IPS-NIHi7 (cell line): Measurements from ENCODE around the gene CCDC8.
"Not testable (repeated sequence)": the region's sequence is repeated elsewhere in the genome, so short reads cannot be mapped to it uniquely, and the experiment has no call there.

Experiments used
- DNase-seq: peaks from one replicate; pipeline ENCODE4 v3.0.0; 2012; ENCODE audit warnings: mixed read lengths; ENCODE audit errors: extremely low spot score

The CCDC8 gene, protein sequence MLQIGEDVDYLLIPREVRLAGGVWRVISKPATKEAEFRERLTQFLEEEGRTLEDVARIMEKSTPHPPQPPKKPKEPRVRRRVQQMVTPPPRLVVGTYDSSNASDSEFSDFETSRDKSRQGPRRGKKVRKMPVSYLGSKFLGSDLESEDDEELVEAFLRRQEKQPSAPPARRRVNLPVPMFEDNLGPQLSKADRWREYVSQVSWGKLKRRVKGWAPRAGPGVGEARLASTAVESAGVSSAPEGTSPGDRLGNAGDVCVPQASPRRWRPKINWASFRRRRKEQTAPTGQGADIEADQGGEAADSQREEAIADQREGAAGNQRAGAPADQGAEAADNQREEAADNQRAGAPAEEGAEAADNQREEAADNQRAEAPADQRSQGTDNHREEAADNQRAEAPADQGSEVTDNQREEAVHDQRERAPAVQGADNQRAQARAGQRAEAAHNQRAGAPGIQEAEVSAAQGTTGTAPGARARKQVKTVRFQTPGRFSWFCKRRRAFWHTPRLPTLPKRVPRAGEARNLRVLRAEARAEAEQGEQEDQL

DNA sequence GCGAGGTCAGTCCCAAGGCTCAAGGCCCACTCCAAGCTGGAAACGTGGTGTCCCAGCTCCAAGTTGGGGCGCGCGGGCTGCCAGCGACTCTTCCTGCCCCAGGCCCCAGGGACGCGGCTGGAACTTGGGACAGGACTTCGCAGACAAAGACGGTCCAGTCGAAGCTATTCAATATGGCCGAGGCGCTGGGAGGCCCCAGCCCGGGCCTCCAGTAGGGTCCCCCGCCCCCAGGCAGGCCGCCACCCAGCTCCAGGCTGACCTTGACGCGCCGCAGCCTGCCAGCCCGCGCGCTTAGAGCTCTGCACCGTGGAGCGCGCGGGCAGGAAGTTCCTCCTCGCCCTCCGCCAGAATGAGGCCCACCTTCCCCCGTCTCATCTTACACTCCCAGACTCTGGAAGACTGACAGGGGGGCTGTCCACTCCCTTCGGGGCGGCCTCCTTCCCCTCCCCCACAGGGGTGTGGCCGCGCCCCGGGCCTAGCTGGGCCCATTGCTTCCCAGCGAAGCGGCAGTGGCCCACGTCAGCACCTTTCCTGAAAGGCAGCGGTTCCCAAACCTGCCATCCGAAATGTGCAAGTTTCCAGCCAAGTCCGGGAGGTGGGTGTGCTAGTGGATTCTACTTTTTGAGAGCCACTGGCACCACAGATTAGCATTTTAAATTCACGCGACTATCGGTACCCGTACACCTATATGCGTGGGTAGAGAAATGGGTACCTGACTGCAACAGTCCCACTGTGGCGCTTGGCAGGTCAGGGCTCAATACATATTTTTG lies at the start of gene CCDC8:
Gene CCDC8 (minus strand): TSS at position 303 of the 770 bp plus-strand sequence. CDS start 754 bp downstream, outside the sequence.
- DNase-seq = peak; percentile 90

DNA sequence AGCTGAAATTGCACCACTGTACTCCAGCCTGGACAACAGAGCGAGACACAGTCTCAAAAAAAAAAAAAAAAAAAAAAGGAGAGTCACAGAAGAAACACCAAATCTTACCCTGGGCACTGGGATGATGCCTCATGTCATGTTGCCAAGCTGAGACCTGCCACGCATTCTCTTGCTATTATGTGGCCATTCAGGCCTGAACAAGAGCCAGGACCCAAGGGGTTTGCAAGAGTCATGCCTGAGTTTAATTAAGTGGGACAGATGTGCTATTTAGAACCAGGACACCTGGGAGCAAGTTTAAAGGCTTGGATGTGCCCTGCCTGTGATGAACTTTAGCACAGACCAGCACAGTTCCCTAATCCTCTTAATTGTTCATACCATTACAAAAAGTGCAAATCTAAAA lies 48.2 kb upstream of the CCDC8 start:
- no peak for DNase-seq

DNA sequence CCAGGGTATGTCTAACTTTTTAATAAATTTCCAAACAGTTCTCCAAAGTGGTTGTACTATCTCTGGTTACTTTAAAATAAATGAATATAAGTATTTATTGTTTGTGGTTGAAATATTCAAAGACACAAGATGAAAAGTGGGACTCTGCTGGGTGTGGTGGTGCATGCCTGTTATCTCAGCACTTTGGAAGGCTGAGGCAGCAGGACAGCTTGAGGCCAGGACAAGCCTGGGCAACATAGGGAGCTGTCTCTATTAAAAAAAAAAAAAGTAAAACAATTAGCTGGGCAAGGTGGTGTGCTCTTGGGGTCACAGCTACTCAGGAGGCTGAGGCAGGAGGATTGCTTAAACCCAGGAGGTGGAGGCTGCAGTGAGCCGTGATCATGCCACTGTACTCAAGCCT lies 47.6 kb upstream of the CCDC8 start:
- no peak for DNase-seq

DNA sequence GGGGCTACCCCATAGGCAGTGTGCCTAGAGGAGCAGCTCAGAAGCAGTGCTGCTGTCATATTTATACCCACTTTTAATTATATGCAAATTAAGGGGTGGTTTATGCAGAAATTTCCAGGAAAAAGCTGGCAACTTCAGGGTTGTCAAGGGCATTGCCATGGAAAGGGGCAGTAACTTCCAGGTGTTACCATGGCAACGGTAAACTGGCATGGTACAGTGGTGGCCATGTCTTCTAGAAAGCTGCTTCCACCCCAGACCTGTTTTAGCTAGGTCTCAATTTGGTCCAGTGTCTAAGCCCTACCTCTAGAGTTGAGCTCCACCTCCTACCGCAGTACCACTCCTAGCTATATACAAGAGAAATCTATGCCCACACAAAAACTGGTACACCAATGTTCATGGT lies 46.7 kb upstream of the CCDC8 start:
- DNase-seq = no peak

DNA sequence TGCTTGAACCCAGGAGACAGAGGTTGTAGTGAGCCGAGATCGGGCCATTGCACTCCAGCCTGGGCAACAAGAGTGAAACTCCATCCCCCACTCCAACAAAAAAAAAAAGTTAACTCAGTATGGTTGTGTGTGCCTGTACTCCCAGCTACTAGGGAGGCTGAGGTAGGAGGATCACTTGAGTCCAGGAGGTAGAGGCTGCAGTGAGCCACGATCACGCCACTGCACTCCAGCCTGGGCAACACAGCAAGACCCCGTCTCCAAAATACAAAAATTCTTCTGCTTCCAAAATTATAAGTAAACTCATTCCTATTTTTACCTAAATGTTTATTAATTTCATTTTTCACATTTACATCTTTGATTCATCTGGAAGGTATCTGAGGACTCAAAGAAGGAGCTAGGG lies 43.6 kb upstream of the CCDC8 start:
- no peak for DNase-seq

DNA sequence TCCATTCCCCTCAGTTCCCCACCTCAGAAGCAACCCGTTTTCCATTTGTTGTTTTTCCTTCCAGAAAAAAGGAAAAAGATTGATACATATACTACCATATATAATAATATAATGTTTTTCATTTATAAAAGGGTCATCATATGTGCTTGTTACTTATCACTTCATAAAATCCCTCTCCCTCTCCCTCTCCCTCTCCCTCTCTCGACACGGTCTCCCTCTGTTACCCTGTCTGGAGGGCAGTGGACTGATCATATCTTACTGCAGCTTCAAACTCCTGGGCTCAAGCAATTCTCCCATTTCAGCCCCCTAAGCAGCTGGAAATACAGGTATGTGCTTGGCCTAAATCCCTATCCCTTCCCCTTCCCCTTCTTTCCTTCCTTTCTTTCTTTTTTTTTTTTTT lies 40.9 kb upstream of the CCDC8 start:
- no peak for DNase-seq

DNA sequence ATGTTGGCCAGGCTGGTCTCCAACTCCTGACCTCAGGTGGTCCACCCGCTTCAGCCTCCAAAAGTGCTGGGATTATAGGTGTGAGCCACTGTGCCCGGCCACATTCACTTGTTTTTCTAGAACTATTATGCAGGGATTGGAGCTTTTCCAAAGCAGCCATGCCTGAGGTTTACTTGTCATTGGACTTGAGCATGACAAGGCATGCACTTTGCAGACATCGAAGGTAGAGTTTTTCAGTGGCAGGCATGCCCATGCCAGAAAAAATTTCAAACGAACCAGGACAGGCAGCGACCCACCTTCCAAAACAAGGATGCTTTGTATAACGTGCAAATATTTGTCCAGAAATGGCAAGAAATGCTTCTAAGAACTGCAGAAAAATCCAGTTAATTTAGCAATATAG lies 40.3 kb upstream of the CCDC8 start:
- no peak for DNase-seq

DNA sequence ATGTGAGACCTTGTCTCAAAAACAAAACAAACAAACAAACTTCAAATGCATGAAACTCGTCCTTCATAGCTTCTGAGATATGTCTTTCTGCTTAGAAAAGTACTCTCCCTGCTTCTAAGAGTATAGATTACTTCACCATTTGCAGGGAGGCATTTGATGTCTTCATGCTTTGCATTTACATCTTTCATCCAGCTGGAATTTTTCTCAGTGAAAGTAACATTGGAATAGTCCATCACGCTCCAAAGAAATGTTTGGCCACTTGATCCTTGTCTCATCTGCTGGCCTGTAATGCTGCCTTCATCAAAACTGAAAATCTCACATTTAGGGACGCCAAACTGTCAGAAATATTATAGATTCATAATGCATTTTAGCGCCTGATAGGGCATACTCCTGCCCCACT lies 38.8 kb upstream of the CCDC8 start:
- no peak for DNase-seq

DNA sequence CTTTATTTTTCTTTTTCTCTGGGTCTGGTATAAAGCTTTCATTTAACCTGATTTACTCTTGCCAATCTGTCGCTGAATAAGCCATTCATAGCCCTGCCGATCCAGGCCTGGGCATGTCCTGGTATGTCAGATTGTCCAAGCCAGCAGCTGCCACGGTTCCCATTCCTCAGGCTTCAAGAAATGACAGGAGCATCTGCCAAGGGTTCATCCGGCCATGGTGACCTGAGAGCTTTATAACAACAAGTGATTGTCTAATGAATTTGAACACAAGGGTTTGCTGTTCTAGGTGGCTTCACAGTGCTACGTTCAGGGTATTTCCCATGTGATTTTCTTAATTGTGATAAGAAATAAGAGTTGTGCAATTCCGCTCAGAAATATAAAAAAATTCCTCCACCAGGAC lies 38.0 kb upstream of the CCDC8 start:
- no peak for DNase-seq

DNA sequence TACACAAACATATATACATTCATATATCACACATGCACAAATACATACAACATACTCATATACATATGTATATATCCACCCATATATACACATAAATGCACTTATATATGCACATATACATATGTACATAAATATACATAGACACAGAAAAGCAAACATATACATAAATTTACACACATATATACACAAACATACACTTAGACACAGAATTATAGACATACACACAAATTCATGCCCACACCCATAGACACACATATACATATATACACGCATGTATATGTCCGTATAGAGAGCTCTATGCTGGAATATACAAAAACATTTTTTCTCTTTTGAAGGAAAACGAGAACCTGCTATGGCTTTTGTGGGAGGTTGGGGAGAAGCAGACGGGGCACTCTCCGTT lies 37.4 kb upstream of the CCDC8 start:
- DNase-seq = no peak

DNA sequence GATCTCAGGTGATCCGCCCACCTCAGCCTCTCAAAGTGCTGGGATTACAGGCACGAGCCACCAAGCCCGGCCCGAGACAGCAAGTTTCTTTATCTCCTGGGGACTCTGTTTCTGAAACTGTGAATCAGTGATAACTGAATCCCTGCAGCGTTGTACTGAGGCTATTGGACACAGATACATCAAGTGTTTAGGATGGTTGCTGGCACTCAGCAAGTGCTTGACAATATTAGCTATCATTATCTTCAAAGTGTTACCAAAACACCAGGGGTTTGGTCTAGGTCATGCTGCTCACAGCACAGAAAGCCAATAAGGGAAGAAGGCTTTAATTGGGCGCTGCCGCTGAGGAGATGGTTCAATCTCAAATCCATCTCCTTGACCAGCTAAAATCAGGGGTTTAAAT lies 35.9 kb upstream of the CCDC8 start:
- DNase-seq = no peak

DNA sequence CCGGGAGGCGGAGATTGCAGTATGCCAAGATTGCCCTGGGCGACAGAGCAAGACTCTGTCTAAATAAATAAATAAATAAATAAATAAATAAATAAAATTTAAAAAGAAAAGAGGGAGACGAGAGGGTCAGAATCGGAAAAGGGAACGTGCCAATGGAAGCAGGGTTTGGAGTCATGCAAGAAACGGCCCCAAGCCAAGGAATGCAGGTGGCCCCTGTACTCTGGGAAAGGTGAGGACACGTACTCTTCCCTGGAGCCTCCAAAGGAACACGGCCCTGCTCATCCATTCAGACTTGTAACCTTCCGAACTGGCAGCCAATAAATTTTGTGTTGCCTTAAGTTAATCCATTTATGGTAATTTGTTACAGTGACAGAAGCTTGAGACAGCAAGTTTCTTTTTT lies 35.2 kb upstream of the CCDC8 start:
- no peak for DNase-seq

DNA sequence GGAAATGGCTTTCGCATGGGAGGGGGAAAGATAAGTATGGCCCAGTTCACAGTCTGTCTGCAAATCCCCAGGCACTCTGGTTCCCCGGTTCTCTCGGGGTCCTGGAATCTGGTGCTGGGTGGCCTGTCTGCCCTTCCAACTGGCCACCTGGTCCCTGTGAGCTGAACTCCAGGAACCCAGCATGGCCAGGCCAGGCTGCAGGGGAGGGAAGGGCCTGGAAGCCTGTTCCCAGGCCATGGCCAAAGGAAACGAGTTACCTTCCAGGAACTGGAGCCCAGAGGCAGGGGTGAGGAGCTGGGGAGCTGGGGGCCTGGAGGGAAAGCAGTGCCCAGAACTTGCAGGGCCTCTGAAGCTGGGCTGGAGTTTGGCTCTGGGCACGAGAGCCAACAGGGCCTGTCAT lies 34.5 kb upstream of the CCDC8 start:
- no peak for DNase-seq

DNA sequence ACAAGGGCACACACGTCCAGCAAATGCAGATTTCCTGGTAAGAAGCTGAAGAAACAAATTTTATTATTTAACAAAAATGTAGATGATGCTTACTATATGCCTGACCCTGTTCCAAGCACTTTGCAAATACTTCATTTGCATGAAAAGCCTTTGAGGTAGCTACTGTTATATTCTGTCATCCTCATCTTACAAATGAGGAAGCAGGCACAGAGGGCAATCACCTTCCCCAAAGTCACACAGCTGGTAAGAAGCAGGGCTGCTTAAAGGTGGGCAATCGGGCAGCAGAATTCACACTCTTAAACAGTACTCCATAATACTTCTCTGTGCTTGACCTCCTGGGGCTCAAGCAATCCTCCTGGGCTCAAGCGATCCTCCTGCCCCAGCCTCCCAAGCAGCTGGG lies 33.6 kb upstream of the CCDC8 start:
- no peak for DNase-seq

DNA sequence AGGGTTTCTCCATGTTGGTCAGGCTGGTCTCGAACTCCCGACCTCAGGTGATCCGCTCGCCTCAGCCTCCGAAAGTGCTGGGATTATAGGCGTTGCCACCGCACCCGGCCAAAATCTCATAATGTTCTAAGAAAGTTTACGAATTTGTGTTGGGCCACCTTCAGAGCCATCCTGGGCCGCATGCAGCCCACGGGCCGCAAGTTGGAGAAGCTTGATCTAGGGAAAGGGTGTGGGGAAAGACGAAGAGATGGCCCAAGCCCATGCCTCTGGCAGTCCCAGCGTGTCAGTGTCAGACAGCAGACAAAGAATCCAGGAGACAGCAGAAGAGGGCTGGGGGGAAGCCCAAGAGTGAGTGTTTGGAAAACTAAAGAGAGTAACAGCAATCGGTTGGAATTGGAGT lies 32.7 kb upstream of the CCDC8 start:
- no peak for DNase-seq

DNA sequence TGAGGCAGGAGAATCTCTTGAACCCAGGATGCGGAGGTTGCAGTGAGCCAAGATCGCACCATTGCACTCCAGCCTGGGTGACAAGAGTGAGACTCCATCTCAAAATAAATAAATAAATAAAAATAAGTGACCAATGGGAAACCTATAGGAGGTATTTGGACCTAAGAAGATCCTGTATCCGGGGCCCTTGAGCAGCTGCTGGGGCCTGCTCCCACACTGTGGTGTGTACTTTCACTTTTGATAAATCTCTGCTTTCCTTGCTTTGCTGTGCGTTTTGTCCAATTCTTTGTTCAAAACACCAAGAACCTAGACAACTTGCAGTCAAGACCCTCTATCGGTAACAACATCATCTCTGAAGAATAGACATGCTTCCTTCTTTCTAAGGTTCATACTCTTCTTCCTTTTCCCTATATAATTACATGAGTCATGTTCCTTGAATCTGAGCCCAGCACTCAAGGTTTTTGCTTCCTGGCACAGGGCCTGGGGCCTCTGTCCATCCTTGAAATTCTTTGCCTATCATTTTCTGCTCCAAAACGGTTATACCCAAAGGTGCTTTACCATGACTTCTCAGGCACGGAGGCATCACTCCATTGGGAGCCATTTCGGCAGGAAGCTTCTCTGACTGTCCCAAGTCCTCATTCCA lies 29.6 kb upstream of the CCDC8 start:
- DNase-seq = no peak

DNA sequence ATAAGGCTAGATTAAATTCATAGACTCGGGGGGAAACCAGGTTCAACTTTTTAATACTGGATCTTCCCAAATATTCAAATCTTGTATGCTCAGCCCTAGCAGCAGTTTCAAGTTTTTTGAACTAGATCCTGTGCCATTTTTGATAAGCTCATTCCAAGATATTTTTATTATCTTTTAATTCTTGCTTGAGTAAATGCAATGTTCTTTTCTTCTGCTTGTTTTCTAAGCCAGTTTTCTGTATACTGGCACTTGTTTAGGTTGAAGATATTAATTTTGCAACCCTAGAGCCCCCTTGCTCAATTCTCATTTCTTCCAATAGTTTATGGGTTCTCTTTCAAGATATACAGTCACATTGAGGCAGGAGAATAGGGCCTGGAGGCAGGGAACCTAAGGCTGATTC lies 28.5 kb upstream of the CCDC8 start:
- DNase-seq = no peak

DNA sequence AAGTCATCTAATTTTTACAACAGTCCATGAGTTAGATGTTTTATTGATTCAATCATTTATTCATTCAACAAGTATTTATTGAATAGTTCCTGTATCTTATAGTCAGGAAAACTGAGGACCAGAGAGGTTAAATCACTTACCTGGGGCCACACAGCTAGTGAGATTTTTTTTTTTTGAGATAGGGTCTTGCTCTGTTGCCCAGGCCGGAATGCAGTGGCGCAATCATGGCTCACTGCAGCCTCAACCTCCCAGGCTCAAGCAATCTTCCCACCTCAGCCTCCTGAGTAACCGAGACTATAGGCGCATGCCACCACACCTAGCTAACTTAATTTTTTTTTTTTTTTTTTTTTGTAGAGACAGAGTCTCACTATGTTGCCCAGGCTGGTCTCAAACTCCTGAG lies 22.3 kb upstream of the CCDC8 start:
- DNase-seq = not testable (repeated sequence)

DNA sequence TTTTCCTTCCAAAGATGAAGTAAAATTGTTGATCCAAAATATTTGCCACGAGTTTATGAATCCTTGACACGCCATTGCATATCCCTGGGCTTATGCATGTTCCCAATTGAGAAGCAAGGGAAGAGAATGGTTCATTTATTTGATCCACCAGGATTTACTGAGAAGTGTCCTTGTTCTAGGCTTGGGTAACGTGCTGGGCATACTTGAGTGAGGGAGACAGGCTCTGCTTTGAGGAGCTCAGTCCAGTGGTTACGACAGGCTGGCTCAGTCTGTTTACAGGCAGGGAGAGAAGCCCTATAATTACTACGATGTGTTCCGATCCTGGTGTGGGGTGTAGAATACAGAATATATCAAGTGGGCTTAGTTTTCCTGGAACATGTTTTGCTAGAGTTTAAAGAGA lies 21.6 kb upstream of the CCDC8 start:
- no peak for DNase-seq

DNA sequence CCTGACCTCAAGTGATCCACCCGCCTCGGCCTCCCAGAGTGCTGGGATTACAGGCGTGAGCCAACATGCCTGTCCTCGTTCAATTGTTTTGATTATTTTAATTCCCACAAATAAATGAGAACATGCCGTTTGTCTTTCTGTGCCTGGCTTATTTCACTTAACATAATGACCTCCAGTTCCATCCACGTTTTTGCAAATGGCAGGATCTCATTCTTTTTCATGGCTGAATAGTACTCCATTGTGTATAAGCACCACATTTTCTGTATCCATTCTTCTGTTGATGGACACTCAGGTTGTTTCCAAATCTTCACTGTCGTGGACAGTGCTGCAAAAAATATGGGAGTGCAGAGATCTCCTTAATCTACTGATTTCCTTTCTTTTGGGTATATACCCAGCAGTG lies 20.1 kb upstream of the CCDC8 start:
- not testable (repeated sequence) for DNase-seq

DNA sequence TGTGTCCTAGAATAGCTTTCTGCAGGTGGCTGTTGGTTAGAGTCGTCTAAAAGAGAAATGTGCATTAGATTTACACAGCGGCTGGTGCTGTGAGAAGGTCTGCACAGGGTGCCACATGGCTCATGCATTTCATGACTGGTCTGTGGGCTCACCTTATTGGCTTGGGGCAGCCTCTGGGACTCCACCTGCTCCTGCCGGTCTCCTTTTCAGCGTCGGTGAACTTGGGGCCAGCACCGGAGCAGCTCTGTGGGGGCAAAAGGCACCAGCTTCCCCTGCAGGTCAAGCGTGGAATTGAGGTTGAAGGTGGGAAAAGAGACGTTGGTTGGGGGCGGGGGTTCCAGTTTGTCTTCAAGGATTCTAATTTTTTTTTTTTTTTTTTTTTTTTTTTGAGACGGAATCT lies 18.5 kb upstream of the CCDC8 start:
- DNase-seq = peak; percentile 60

DNA sequence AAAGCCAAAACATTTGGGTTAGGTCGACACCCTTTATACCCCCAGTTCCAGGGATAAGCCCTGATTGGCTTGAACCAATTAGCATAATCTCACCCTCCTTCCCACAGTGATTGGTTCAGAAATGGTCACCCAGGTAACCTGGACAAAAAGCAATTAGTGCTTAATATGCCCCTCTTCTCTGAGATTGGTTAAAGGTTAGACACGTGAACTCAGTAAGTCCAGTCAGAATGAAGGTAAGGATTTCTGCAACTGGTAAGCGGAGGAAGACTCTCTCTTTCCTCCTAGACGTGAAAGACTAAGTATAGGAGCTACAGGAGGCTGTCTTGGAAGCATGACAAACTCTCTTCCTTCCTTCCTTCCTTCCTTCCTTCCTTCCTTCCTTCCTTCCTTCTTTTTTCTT lies 16.6 kb upstream of the CCDC8 start:
- no peak for DNase-seq
